ENCODE results near the gene C1QTNF1.

Gene C1QTNF1

GRCh38 chr17:79088247-79088996 is 64.5 kb downstream of the C1QTNF1 start (continued):
- TF ChIP-seq, protein P1, sequence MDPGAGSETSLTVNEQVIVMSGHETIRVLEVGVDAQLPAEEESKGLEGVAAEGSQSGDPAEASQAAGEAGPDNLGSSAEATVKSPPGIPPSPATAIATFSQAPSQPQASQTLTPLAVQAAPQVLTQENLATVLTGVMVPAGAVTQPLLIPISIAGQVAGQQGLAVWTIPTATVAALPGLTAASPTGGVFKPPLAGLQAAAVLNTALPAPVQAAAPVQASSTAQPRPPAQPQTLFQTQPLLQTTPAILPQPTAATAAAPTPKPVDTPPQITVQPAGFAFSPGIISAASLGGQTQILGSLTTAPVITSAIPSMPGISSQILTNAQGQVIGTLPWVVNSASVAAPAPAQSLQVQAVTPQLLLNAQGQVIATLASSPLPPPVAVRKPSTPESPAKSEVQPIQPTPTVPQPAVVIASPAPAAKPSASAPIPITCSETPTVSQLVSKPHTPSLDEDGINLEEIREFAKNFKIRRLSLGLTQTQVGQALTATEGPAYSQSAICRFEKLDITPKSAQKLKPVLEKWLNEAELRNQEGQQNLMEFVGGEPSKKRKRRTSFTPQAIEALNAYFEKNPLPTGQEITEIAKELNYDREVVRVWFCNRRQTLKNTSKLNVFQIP (CRISPR knock-in tag; IDR thresholded peaks at IDR 0.05; ENCODE audit: borderline replicate concordance, low read depth) = no peak

GRCh38 chr17:79088997-79089328 is 65.0 kb downstream of the C1QTNF1 start:
- no peak for ATAC-seq
- TF ChIP-seq ARNTL (CRISPR knock-in tag; IDR thresholded peaks at IDR 0.05; ENCODE audit: borderline replicate concordance, low read depth) (no peak), TCF4 (CRISPR knock-in tag; IDR thresholded peaks at IDR 0.05; ENCODE audit: borderline replicate concordance) (no peak), ISL1 (CRISPR knock-in tag; IDR thresholded peaks at IDR 0.05) (no peak), TOX (CRISPR knock-in tag; IDR thresholded peaks at IDR 0.05; ENCODE audit: borderline replicate concordance) (no peak)
- TF ChIP-seq, protein P2, sequence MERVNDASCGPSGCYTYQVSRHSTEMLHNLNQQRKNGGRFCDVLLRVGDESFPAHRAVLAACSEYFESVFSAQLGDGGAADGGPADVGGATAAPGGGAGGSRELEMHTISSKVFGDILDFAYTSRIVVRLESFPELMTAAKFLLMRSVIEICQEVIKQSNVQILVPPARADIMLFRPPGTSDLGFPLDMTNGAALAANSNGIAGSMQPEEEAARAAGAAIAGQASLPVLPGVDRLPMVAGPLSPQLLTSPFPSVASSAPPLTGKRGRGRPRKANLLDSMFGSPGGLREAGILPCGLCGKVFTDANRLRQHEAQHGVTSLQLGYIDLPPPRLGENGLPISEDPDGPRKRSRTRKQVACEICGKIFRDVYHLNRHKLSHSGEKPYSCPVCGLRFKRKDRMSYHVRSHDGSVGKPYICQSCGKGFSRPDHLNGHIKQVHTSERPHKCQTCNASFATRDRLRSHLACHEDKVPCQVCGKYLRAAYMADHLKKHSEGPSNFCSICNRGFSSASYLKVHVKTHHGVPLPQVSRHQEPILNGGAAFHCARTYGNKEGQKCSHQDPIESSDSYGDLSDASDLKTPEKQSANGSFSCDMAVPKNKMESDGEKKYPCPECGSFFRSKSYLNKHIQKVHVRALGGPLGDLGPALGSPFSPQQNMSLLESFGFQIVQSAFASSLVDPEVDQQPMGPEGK (CRISPR knock-in tag; IDR thresholded peaks at IDR 0.05; ENCODE audit: borderline replicate concordance) = no peak

GRCh38 chr17:79089720-79090442 is 65.9 kb downstream of the C1QTNF1 start:
- ATAC-seq = no peak
- TF ChIP-seq ZFP3 (CRISPR knock-in tag; IDR thresholded peaks at IDR 0.05) (no peak), ARNTL (CRISPR knock-in tag; IDR thresholded peaks at IDR 0.05; ENCODE audit: borderline replicate concordance, low read depth) (no peak), CSDC2 (CRISPR knock-in tag; IDR thresholded peaks at IDR 0.05) (no peak), SNAI2 (CRISPR knock-in tag; IDR thresholded peaks at IDR 0.05) (no peak), ZNF70 (CRISPR knock-in tag; IDR thresholded peaks at IDR 0.05) (no peak), CREB5 (CRISPR knock-in tag; IDR thresholded peaks at IDR 0.05; ENCODE audit: low read depth) (no peak), PPARA (CRISPR knock-in tag; IDR thresholded peaks at IDR 0.05; ENCODE audit: borderline replicate concordance) (no peak), ZNF8 (CRISPR knock-in tag; IDR thresholded peaks at IDR 0.05) (no peak), RARB (CRISPR knock-in tag; IDR thresholded peaks at IDR 0.05) (no peak), GLIS3 (CRISPR knock-in tag; IDR thresholded peaks at IDR 0.05) (no peak), TSHZ2 (CRISPR knock-in tag; IDR thresholded peaks at IDR 0.05) (no peak), ZC3H10 (CRISPR knock-in tag; IDR thresholded peaks at IDR 0.05) (no peak), TOX (CRISPR knock-in tag; IDR thresholded peaks at IDR 0.05; ENCODE audit: borderline replicate concordance) (no peak), ZNF565 (CRISPR knock-in tag; conservative IDR thresholded peaks at IDR 0.05; ENCODE audit: low read depth) (no peak), OSR1 (CRISPR knock-in tag; IDR thresholded peaks at IDR 0.05) (no peak)
- TF ChIP-seq, protein P2 (CRISPR knock-in tag; IDR thresholded peaks at IDR 0.05; ENCODE audit: borderline replicate concordance) = no peak
- TF ChIP-seq, protein P1 (CRISPR knock-in tag; IDR thresholded peaks at IDR 0.05; ENCODE audit: borderline replicate concordance, low read depth) = no peak
- TF ChIP-seq, protein P3, sequence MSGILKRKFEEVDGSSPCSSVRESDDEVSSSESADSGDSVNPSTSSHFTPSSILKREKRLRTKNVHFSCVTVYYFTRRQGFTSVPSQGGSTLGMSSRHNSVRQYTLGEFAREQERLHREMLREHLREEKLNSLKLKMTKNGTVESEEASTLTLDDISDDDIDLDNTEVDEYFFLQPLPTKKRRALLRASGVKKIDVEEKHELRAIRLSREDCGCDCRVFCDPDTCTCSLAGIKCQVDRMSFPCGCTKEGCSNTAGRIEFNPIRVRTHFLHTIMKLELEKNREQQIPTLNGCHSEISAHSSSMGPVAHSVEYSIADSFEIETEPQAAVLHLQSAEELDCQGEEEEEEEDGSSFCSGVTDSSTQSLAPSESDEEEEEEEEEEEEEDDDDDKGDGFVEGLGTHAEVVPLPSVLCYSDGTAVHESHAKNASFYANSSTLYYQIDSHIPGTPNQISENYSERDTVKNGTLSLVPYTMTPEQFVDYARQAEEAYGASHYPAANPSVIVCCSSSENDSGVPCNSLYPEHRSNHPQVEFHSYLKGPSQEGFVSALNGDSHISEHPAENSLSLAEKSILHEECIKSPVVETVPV (CRISPR knock-in tag; IDR thresholded peaks at IDR 0.05) = no peak

All from SK-N-SH treated with all-trans-retinoic acid at 6 μM for 48 hours (cell line).